ENCODE results near the gene TTC12.
A peak's percentile ranks its signal among the peaks of the same experiment; 100 is the strongest.

TTC12 gene

GRCh38 chr11:113314389-113315301, at the start of gene TTC12:
Gene TTC12 (plus strand): TSS chr11:113314583. CDS start chr11:113316258, 1,675 bp downstream.
- H3K4me1 Mint-ChIP-seq (ENCODE audit: low read depth) = peaks cover 10% of the 10 kb centered on the region
- peak within 1 kb of the TSS; percentile 77 for H3K4me3 Mint-ChIP-seq
- H3K36me3 Mint-ChIP-seq (ENCODE audit: low read depth) = peaks cover 7% of the 10 kb centered on the region
- no peaks in the 10 kb centered on the region for H3K27me3 Mint-ChIP-seq (ENCODE audit: low read depth)
- H3K27ac Mint-ChIP-seq = peak within 1 kb of the TSS; percentile 74
- no peaks in the 10 kb centered on the region for H3K9me3 Mint-ChIP-seq
- peak; percentile 91 for DNase-seq (ENCODE audit: low spot score)

GRCh38 chr11:113265362-113265761, 49.0 kb upstream of the TTC12 start:
- DNase-seq (ENCODE audit: low spot score) = no peak
- Mint-ChIP-seq H3K27me3 (ENCODE audit: low read depth) (peaks cover 19% of the 10 kb centered on the region), H3K4me1 (ENCODE audit: low read depth) (peaks cover 12% of the 10 kb centered on the region), H3K27ac (no peak overlapping the region), H3K36me3 (ENCODE audit: low read depth) (no peaks in the 10 kb centered on the region), H3K4me3 (no peak overlapping the region), H3K9me3 (no peaks in the 10 kb centered on the region)

- peaks cover 14% of the 10 kb centered on the region for H3K27me3 Mint-ChIP-seq (ENCODE audit: low read depth)
- H3K36me3 Mint-ChIP-seq (ENCODE audit: low read depth) = no peaks in the 10 kb centered on the region
- no peaks in the 10 kb centered on the region for H3K9me3 Mint-ChIP-seq
- H3K4me1 Mint-ChIP-seq (ENCODE audit: low read depth) = no peaks in the 10 kb centered on the region
- DNase-seq (ENCODE audit: low spot score) = no peak
- H3K4me3 Mint-ChIP-seq = no peak overlapping the region
- H3K27ac Mint-ChIP-seq = no peak overlapping the region
These were observed 46.9 kb upstream of the TTC12 start for GRCh38 chr11:113267493-113267892.

- no peak for DNase-seq (ENCODE audit: low spot score)
- Mint-ChIP-seq H3K9me3 (no peaks in the 10 kb centered on the region), H3K4me3 (no peak overlapping the region), H3K4me1 (ENCODE audit: low read depth) (no peaks in the 10 kb centered on the region), H3K27ac (no peak overlapping the region), H3K36me3 (ENCODE audit: low read depth) (no peaks in the 10 kb centered on the region), H3K27me3 (ENCODE audit: low read depth) (peaks cover 5% of the 10 kb centered on the region)
These were observed 45.3 kb upstream of the TTC12 start for GRCh38 chr11:113269096-113269495.

GRCh38 chr11:113269636-113270035, 44.7 kb upstream of the TTC12 start:
- Mint-ChIP-seq H3K36me3 (ENCODE audit: low read depth) (no peaks in the 10 kb centered on the region), H3K4me1 (ENCODE audit: low read depth) (no peaks in the 10 kb centered on the region), H3K4me3 (no peak overlapping the region), H3K27ac (no peak overlapping the region), H3K27me3 (ENCODE audit: low read depth) (peaks cover 5% of the 10 kb centered on the region), H3K9me3 (no peaks in the 10 kb centered on the region)
- DNase-seq (ENCODE audit: low spot score) = no peak

GRCh38 chr11:113270080-113270479, 44.3 kb upstream of the TTC12 start:
- Mint-ChIP-seq H3K9me3 (no peaks in the 10 kb centered on the region), H3K4me3 (no peak overlapping the region), H3K4me1 (ENCODE audit: low read depth) (no peaks in the 10 kb centered on the region), H3K27me3 (ENCODE audit: low read depth) (peaks cover 5% of the 10 kb centered on the region), H3K27ac (no peak overlapping the region), H3K36me3 (ENCODE audit: low read depth) (no peaks in the 10 kb centered on the region)
- DNase-seq (ENCODE audit: low spot score) = no peak

GRCh38 chr11:113271551-113272245, 42.7 kb upstream of the TTC12 start:
- no peaks in the 10 kb centered on the region for H3K4me1 Mint-ChIP-seq (ENCODE audit: low read depth)
- H3K27me3 Mint-ChIP-seq (ENCODE audit: low read depth) = peaks cover 5% of the 10 kb centered on the region
- H3K9me3 Mint-ChIP-seq = no peaks in the 10 kb centered on the region
- no peak overlapping the region for H3K4me3 Mint-ChIP-seq
- DNase-seq (ENCODE audit: low spot score) = no peak
- no peaks in the 10 kb centered on the region for H3K36me3 Mint-ChIP-seq (ENCODE audit: low read depth)
- H3K27ac Mint-ChIP-seq = no peak overlapping the region

GRCh38 chr11:113272281-113272680, 42.1 kb upstream of the TTC12 start:
- Mint-ChIP-seq H3K36me3 (ENCODE audit: low read depth) (no peaks in the 10 kb centered on the region), H3K27ac (no peak overlapping the region), H3K4me3 (no peak overlapping the region), H3K9me3 (no peaks in the 10 kb centered on the region), H3K27me3 (ENCODE audit: low read depth) (no peaks in the 10 kb centered on the region), H3K4me1 (ENCODE audit: low read depth) (no peaks in the 10 kb centered on the region)
- DNase-seq (ENCODE audit: low spot score) = no peak

- Mint-ChIP-seq H3K4me3 (no peak overlapping the region), H3K4me1 (ENCODE audit: low read depth) (no peaks in the 10 kb centered on the region), H3K27me3 (ENCODE audit: low read depth) (no peaks in the 10 kb centered on the region), H3K27ac (no peak overlapping the region), H3K36me3 (ENCODE audit: low read depth) (no peaks in the 10 kb centered on the region), H3K9me3 (no peaks in the 10 kb centered on the region)
- DNase-seq (ENCODE audit: low spot score) = no peak
These were observed 41.3 kb upstream of the TTC12 start for GRCh38 chr11:113272927-113273615.

- no peak overlapping the region for H3K27ac Mint-ChIP-seq
- DNase-seq (ENCODE audit: low spot score) = no peak
- H3K4me3 Mint-ChIP-seq = no peak overlapping the region
- H3K4me1 Mint-ChIP-seq (ENCODE audit: low read depth) = no peaks in the 10 kb centered on the region
- H3K36me3 Mint-ChIP-seq (ENCODE audit: low read depth) = no peaks in the 10 kb centered on the region
- H3K9me3 Mint-ChIP-seq = no peaks in the 10 kb centered on the region
- H3K27me3 Mint-ChIP-seq (ENCODE audit: low read depth) = no peaks in the 10 kb centered on the region
These were observed 40.7 kb upstream of the TTC12 start for GRCh38 chr11:113273720-113274119.

- no peaks in the 10 kb centered on the region for H3K4me1 Mint-ChIP-seq (ENCODE audit: low read depth)
- H3K9me3 Mint-ChIP-seq = no peaks in the 10 kb centered on the region
- no peak overlapping the region for H3K27ac Mint-ChIP-seq
- DNase-seq (ENCODE audit: low spot score) = no peak
- H3K27me3 Mint-ChIP-seq (ENCODE audit: low read depth) = no peaks in the 10 kb centered on the region
- H3K36me3 Mint-ChIP-seq (ENCODE audit: low read depth) = no peaks in the 10 kb centered on the region
- H3K4me3 Mint-ChIP-seq = no peak overlapping the region
These were observed 39.4 kb upstream of the TTC12 start for GRCh38 chr11:113274713-113275582.

GRCh38 chr11:113275602-113276001, 38.8 kb upstream of the TTC12 start:
- Mint-ChIP-seq H3K4me3 (no peak overlapping the region), H3K9me3 (no peaks in the 10 kb centered on the region), H3K27ac (no peak overlapping the region), H3K4me1 (ENCODE audit: low read depth) (no peaks in the 10 kb centered on the region), H3K36me3 (ENCODE audit: low read depth) (no peaks in the 10 kb centered on the region), H3K27me3 (ENCODE audit: low read depth) (no peaks in the 10 kb centered on the region)
- DNase-seq (ENCODE audit: low spot score) = no peak

- Mint-ChIP-seq H3K9me3 (no peaks in the 10 kb centered on the region), H3K27ac (no peak overlapping the region), H3K4me1 (ENCODE audit: low read depth) (no peaks in the 10 kb centered on the region), H3K36me3 (ENCODE audit: low read depth) (no peaks in the 10 kb centered on the region), H3K4me3 (no peak overlapping the region), H3K27me3 (ENCODE audit: low read depth) (no peaks in the 10 kb centered on the region)
- DNase-seq (ENCODE audit: low spot score) = no peak
These were observed 37.9 kb upstream of the TTC12 start for GRCh38 chr11:113276466-113276865.
